HepG2 (cell line): ENCODE results near the gene IZUMO4. TPM values are rescaled to one million over a fixed set of nuclear protein-coding genes. Genes with fewer than 3 reads are reported as not detected.
A peak's percentile ranks its signal among the peaks of the same experiment; 100 is the strongest.

Experiments used
- FLYWCH1 ChIP-seq: sonication (generic); formaldehyde crosslinking; IDR thresholded peaks from 2 replicates; pipeline ENCODE4 v1.8.1; 2023; ENCODE audit warnings: mild to moderate bottlenecking, missing genetic modification reagents
- HMG20B ChIP-seq: conservative IDR thresholded peaks from 2 replicates; pipeline ENCODE4 v1.6.1; 2016; ENCODE audit warnings: missing genetic modification reagents, missing compliant biosample characterization
- HOXD1 ChIP-seq: sonication (generic); formaldehyde crosslinking; IDR thresholded peaks from 2 replicates; pipeline ENCODE4 v1.5.0; 2020; ENCODE audit warnings: missing genetic modification reagents
- MNT ChIP-seq: fragments of 450-650 bp; IDR thresholded peaks from 2 replicates; pipeline ENCODE4 v1.6.1; 2016
- NR2F2 ChIP-seq: IDR thresholded peaks from 2 replicates; pipeline ENCODE4 v1.6.1; 2012; ENCODE audit warnings: low read depth, inconsistent platforms, borderline replicate concordance
- RAD21 ChIP-seq: fragments of 450-650 bp; formaldehyde crosslinking; IDR thresholded peaks from 2 replicates; pipeline ENCODE4 v1.5.0; 2020; ENCODE audit warnings: mild to moderate bottlenecking
- SKI ChIP-seq: fragments of 450-650 bp; IDR thresholded peaks from one replicate; pipeline ENCODE4 v1.6.1; 2018; ENCODE audit warnings: mild to moderate bottlenecking; ENCODE audit not compliant: partially characterized antibody
- TCF7 ChIP-seq: sonication (generic); IDR thresholded peaks from 2 replicates; pipeline ENCODE4 v1.6.1; 2016; ENCODE audit warnings: antibody characterized with exemption, low read depth
- USF2 ChIP-seq, 2 experiments: sonication (generic) in 1 of 2; formaldehyde crosslinking in 1 of 2; IDR thresholded peaks; 2 replicates each; pipeline versions ENCODE4 v1.5.1 to v1.6.1; 2011 to 2020; ENCODE audit warnings: borderline replicate concordance in 1 of 2, low read depth in 1 of 2, low read length in 1 of 2, mild to moderate bottlenecking in 1 of 2, missing genetic modification reagents in 1 of 2, moderate library complexity in 1 of 2
- ZBTB8A ChIP-seq: sonication (generic); formaldehyde crosslinking; IDR thresholded peaks from 2 replicates; pipeline ENCODE4 v1.4.0; 2020; ENCODE audit warnings: mild to moderate bottlenecking, low read depth, missing genetic modification reagents, borderline replicate concordance
- ZNF263 ChIP-seq: sonication (generic); formaldehyde crosslinking; IDR thresholded peaks from 2 replicates; pipeline ENCODE4 v1.4.0; 2020; ENCODE audit warnings: missing genetic modification reagents
- ZNF460 ChIP-seq: sonication (generic); formaldehyde crosslinking; IDR thresholded peaks from 2 replicates; pipeline ENCODE4 v1.5.1; 2020; ENCODE audit warnings: missing genetic modification reagents, mild to moderate bottlenecking, borderline replicate concordance
- ZNF644 ChIP-seq: IDR thresholded peaks from 2 replicates; pipeline ENCODE4 v1.6.1; 2016; ENCODE audit warnings: low read depth
- polyA plus RNA-seq, 8 experiments: library from polyadenylated mRNA; depleted of rRNA in 3 of 8; stranded (reverse) in 7 of 8; unstranded in 1 of 8; fragments of >200 nt; fragmentation: Illumina TruSeq in 4 of 8; extraction: Trizol in 4 of 8; gene quantifications; 2 replicates each; pipeline versions ENCODE4 v1.2.1 to v1.2.3, GENCODE V29; 2011 to 2016; ENCODE audit warnings: low read depth in 4 of 8, missing spikeins in 1 of 8, mixed read lengths in 1 of 8; ENCODE audit not compliant: insufficient read depth in 1 of 8
- total RNA-seq, 5 experiments: library from RNA; depleted of rRNA; stranded (reverse); fragments of >200 nt; fragmentation: Illumina TruSeq; extraction: Trizol; gene quantifications; 2 replicates each; pipeline ENCODE4 v1.2.3, GENCODE V29; 2016; ENCODE audit warnings: low read depth in 1 of 5
- TF ChIP-seq, protein P1 (sequence below): sonication (generic); formaldehyde crosslinking; IDR thresholded peaks from 2 replicates; pipeline ENCODE4 v1.8.0; 2022; ENCODE audit warnings: mild to moderate bottlenecking, missing genetic modification reagents; ENCODE audit not compliant: insufficient replicate concordance
- TF ChIP-seq, protein P2 (sequence below): sonication (generic); formaldehyde crosslinking; IDR thresholded peaks from 2 replicates; pipeline ENCODE4 v1.4.0; 2020; ENCODE audit warnings: missing genetic modification reagents, borderline replicate concordance
- TF ChIP-seq, protein P3 (sequence below): sonication (generic); formaldehyde crosslinking; IDR thresholded peaks from 2 replicates; pipeline ENCODE4 v1.5.1; 2020; ENCODE audit warnings: mild to moderate bottlenecking, missing genetic modification reagents, borderline replicate concordance

The IZUMO4 gene
- total and polyA plus RNA-seq, 2 of the 13 experiments (the other 11 are each of a cell fraction or from before 2014, with no cell fraction given), result 0.77 to 3.9 TPM

GRCh38 chr19:2061495-2062388 lies 35.0 kb upstream of the IZUMO4 start (continued):
- peak; percentile 51; the same call in 1 of the 2 replicates for TF ChIP-seq NR2F2
- no peak for TF ChIP-seq ZBTB8A
- TF ChIP-seq USF2 (IDR thresholded peaks at IDR 0.05; ENCODE audit: low read depth, low read length), result no peak
- TF ChIP-seq USF2 (CRISPR knock-in tag; IDR thresholded peaks at IDR 0.05; ENCODE audit: borderline replicate concordance), result no peak
- no peak for TF ChIP-seq TCF7
- no peak for TF ChIP-seq HOXD1 (CRISPR knock-in tag)
- TF ChIP-seq RAD21 (CRISPR knock-in tag), result peak; percentile 40
- TF ChIP-seq ZNF460, result no peak; the same call in 1 of the 2 replicates
- peak; percentile 26; the same call in 1 of the 2 replicates for TF ChIP-seq ZNF263 (CRISPR knock-in tag)
- TF ChIP-seq FLYWCH1 (CRISPR knock-in tag), result no peak
- TF ChIP-seq, protein P1, sequence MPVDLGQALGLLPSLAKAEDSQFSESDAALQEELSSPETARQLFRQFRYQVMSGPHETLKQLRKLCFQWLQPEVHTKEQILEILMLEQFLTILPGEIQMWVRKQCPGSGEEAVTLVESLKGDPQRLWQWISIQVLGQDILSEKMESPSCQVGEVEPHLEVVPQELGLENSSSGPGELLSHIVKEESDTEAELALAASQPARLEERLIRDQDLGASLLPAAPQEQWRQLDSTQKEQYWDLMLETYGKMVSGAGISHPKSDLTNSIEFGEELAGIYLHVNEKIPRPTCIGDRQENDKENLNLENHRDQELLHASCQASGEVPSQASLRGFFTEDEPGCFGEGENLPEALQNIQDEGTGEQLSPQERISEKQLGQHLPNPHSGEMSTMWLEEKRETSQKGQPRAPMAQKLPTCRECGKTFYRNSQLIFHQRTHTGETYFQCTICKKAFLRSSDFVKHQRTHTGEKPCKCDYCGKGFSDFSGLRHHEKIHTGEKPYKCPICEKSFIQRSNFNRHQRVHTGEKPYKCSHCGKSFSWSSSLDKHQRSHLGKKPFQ, result no peak
- no peak for TF ChIP-seq ZNF644
- TF ChIP-seq, protein P2, sequence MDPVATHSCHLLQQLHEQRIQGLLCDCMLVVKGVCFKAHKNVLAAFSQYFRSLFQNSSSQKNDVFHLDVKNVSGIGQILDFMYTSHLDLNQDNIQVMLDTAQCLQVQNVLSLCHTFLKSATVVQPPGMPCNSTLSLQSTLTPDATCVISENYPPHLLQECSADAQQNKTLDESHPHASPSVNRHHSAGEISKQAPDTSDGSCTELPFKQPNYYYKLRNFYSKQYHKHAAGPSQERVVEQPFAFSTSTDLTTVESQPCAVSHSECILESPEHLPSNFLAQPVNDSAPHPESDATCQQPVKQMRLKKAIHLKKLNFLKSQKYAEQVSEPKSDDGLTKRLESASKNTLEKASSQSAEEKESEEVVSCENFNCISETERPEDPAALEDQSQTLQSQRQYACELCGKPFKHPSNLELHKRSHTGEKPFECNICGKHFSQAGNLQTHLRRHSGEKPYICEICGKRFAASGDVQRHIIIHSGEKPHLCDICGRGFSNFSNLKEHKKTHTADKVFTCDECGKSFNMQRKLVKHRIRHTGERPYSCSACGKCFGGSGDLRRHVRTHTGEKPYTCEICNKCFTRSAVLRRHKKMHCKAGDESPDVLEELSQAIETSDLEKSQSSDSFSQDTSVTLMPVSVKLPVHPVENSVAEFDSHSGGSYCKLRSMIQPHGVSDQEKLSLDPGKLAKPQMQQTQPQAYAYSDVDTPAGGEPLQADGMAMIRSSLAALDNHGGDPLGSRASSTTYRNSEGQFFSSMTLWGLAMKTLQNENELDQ (CRISPR knock-in tag), result peak; percentile 26; the same call in 1 of the 2 replicates
- TF ChIP-seq HMG20B (CRISPR knock-in tag), result no peak
- peak; percentile 37; the same call in 1 of the 2 replicates for TF ChIP-seq MNT
- TF ChIP-seq, protein P3, sequence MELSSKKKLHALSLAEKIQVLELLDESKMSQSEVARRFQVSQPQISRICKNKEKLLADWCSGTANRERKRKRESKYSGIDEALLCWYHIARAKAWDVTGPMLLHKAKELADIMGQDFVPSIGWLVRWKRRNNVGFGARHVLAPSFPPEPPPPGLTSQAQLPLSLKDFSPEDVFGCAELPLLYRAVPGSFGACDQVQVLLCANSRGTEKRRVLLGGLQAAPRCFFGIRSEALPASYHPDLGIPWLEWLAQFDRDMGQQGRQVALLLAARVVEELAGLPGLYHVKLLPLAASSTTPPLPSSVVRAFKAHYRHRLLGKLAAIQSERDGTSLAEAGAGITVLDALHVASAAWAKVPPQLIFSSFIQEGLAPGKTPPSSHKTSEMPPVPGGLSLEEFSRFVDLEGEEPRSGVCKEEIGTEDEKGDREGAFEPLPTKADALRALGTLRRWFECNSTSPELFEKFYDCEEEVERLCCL (CRISPR knock-in tag), result 0 out of 2 replicates have a peak, but pooled peaks have one; percentile 57
- no peak for TF ChIP-seq SKI
